Measurements from ENCODE around the gene KRT33B.
"Not testable (repeated sequence)": the region's sequence is repeated elsewhere in the genome, so short reads cannot be mapped to it uniquely, and the experiment has no call there.

GRCh38 chr17:41395044-41395443, 25.4 kb upstream of the KRT33B start:
- not testable (repeated sequence) for TF ChIP-seq CTCF (IDR thresholded peaks at IDR 0.05; ENCODE audit: low read length); EZH2phosphoT487 (IDR thresholded peaks at IDR 0.05; ENCODE audit: low read length); EZH2 (optimal IDR thresholded peaks at IDR 0.05; ENCODE audit: low read depth, low read length)
